Activated T-helper 2 cell treated with anti-CD3 and anti-CD28 coated beads, Interferon-gamma antibody, Interleukin-2, Interleukin-4, amounts not matched to agents 10 μg/mL and 5 μg/mL and 100 μg/mL, durations not matched to agents 14 hours and 24 hours and 36 hours (primary cell): ENCODE results near the gene FAM131B. TPM values are rescaled to one million over a fixed set of nuclear protein-coding genes. Genes with fewer than 3 reads are reported as not detected.

Experiments used
- DNase-seq: peaks from one replicate; pipeline ENCODE4 v3.0.0; 2021; ENCODE audit warnings: low spot score
- H3K27ac Mint-ChIP-seq: one replicate; pipeline ENCODE4 v1.8.0; 2021; ENCODE audit warnings: mixed read lengths
- H3K27me3 Mint-ChIP-seq: one replicate; pipeline ENCODE4 v1.8.0; 2021; ENCODE audit warnings: low read depth, mixed read lengths
- H3K36me3 Mint-ChIP-seq: one replicate; pipeline ENCODE4 v1.8.0; 2021; ENCODE audit warnings: low read depth, mixed read lengths
- H3K4me1 Mint-ChIP-seq: one replicate; pipeline ENCODE4 v1.8.0; 2021; ENCODE audit warnings: low read depth, mixed read lengths
- H3K4me3 Mint-ChIP-seq: one replicate; pipeline ENCODE4 v1.8.0; 2021; ENCODE audit warnings: low read depth, mild to moderate bottlenecking, moderate library complexity, mixed read lengths
- H3K9me3 Mint-ChIP-seq: one replicate; pipeline ENCODE4 v1.8.0; 2021; ENCODE audit warnings: mixed read lengths
- intact Hi-C: fragments of 100-400 bp; cut with micrococcal nuclease; formaldehyde crosslinking; loops from one replicate; pipeline ENCODE4 v1.15.1; 2023
- total RNA-seq: library from RNA; stranded (reverse); gene quantifications from 2 replicates; pipeline ENCODE4 v1.2.3, GENCODE V29; 2022

FAM131B gene
- total RNA-seq, 1 donor from 2014 or later, result 1.3 TPM

GRCh38 chr7:143372070-143372469 is 9.6 kb upstream of the FAM131B start:
- no peak for DNase-seq
- H3K9me3 Mint-ChIP-seq, result no peaks in the 10 kb centered on the region
- intact Hi-C loops, result loop anchor here (1.0 kb wide), 1 partner anchor 9 kb away; no protein-coding TSS in a partner anchor
- peaks cover 7% of the 10 kb centered on the region for H3K27me3 Mint-ChIP-seq
- H3K4me1 Mint-ChIP-seq, result peaks cover 46% of the 10 kb centered on the region
- peak overlapping the region; percentile 59 for H3K27ac Mint-ChIP-seq
- H3K4me3 Mint-ChIP-seq, result peak overlapping the region; percentile 3
- no peaks in the 10 kb centered on the region for H3K36me3 Mint-ChIP-seq

- no peaks in the 10 kb centered on the region for H3K9me3 Mint-ChIP-seq
- H3K4me1 Mint-ChIP-seq, result peaks cover 27% of the 10 kb centered on the region
- H3K36me3 Mint-ChIP-seq, result no peaks in the 10 kb centered on the region
- intact Hi-C loops, result no loop called here
- peaks cover 24% of the 10 kb centered on the region for H3K27me3 Mint-ChIP-seq
- no peak for DNase-seq
- H3K27ac Mint-ChIP-seq, result no peak overlapping the region
- H3K4me3 Mint-ChIP-seq, result no peak overlapping the region
These were observed 7.5 kb upstream of the FAM131B start for GRCh38 chr7:143369678-143370651.

DNA sequence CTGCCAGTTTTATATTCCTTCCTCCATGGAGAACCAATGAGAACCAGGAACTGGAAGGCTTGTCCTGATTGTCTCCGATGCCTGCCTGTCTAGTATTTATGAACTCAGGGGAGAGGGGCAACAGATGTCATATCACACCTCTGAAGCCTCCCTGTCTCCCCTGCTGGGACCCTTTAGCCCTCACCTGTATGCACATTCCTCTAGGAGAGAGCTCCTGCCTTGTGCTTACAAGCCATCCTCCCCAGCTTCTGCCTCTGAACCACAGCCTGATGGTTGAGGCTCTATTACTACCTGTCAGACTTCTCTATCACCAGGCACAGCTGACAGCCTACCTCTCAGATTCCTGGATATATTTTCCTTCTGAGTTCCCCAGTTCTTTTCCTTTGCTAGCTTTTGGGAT is 5.9 kb upstream of the FAM131B start:
- H3K27me3 Mint-ChIP-seq, result peaks cover 40% of the 10 kb centered on the region
- H3K27ac Mint-ChIP-seq, result no peak overlapping the region
- no peak for DNase-seq
- intact Hi-C loops, result no loop called here
- no peaks in the 10 kb centered on the region for H3K36me3 Mint-ChIP-seq
- peaks cover 21% of the 10 kb centered on the region for H3K4me1 Mint-ChIP-seq
- H3K4me3 Mint-ChIP-seq, result no peak overlapping the region
- no peaks in the 10 kb centered on the region for H3K9me3 Mint-ChIP-seq

GRCh38 chr7:143367972-143368371 is 5.5 kb upstream of the FAM131B start:
- no peaks in the 10 kb centered on the region for H3K9me3 Mint-ChIP-seq
- peaks cover 44% of the 10 kb centered on the region for H3K27me3 Mint-ChIP-seq
- DNase-seq, result no peak
- H3K4me3 Mint-ChIP-seq, result no peak overlapping the region
- peaks cover 21% of the 10 kb centered on the region for H3K4me1 Mint-ChIP-seq
- H3K36me3 Mint-ChIP-seq, result no peaks in the 10 kb centered on the region
- H3K27ac Mint-ChIP-seq, result no peak overlapping the region
- intact Hi-C loops, result no loop called here

DNA sequence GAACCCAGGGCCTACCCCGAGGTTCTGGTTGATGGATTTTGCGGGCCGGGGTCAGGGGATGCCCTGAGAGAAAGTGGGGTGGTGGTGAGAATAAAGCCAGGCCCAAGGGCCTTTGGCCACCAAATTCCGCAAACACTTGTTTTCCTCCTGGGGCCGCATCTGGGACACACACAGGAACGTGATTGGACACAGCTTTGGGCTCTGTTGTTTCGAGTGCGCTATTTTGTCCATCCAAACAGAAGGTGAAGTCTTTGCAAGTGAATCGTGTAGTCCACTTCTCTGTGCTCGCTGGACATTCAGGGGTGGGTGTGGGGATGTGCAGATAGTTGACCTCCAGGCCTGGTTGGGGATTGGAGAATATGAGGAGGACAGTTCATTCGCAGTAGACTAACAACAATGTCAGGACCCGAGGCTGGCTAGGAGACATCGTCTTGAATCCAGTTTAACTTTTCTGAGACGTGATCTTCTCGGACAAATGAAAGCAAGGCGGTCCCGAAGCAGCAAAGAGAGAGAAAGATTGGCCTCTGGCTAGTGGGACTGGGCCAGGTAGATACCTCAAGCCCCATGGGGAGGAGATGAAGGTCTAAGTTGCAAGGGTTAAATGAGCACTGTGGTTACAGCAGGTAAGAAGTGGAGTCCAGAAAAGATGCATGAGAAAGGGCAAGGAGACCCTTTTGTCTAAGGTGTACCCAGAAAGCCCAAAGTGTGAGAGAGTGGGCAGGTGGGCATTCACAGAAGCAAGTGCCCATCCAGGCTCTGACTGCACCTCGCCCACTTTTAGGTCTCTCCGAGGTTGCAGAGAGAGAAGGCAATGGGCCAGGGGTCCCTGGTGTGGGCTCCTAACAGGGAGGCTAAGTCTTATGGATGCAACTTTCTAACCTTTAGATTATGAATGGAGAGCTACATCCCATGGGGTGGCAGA is 764 bp upstream of the FAM131B start:
- Mint-ChIP-seq H3K36me3 (no peaks in the 10 kb centered on the region), H3K4me3 (peak overlapping the region; percentile 48), H3K27ac (no peak overlapping the region), H3K27me3 (peaks cover 70% of the 10 kb centered on the region), H3K9me3 (no peaks in the 10 kb centered on the region), H3K4me1 (peaks cover 9% of the 10 kb centered on the region)
- no peak for DNase-seq
- intact Hi-C loops, result loop anchor here (1.0 to 5.0 kb wide), 3 partner anchors 9 to 76 kb away; partner anchors contain the start of genes CASP2 and ZYX

GRCh38 chr7:143361552-143362130 is 872 bp downstream of the FAM131B start:
- DNase-seq, result no peak
- no peaks in the 10 kb centered on the region for H3K36me3 Mint-ChIP-seq
- no peak overlapping the region for H3K27ac Mint-ChIP-seq
- intact Hi-C loops, result loop anchor here (2.0 to 5.0 kb wide), 2 partner anchors 19 to 74 kb away; partner anchors contain the start of genes CASP2 and ZYX
- H3K4me1 Mint-ChIP-seq, result peaks cover 9% of the 10 kb centered on the region
- no peaks in the 10 kb centered on the region for H3K9me3 Mint-ChIP-seq
- H3K27me3 Mint-ChIP-seq, result peaks cover 68% of the 10 kb centered on the region
- peak overlapping the region; percentile 81 for H3K4me3 Mint-ChIP-seq

DNA sequence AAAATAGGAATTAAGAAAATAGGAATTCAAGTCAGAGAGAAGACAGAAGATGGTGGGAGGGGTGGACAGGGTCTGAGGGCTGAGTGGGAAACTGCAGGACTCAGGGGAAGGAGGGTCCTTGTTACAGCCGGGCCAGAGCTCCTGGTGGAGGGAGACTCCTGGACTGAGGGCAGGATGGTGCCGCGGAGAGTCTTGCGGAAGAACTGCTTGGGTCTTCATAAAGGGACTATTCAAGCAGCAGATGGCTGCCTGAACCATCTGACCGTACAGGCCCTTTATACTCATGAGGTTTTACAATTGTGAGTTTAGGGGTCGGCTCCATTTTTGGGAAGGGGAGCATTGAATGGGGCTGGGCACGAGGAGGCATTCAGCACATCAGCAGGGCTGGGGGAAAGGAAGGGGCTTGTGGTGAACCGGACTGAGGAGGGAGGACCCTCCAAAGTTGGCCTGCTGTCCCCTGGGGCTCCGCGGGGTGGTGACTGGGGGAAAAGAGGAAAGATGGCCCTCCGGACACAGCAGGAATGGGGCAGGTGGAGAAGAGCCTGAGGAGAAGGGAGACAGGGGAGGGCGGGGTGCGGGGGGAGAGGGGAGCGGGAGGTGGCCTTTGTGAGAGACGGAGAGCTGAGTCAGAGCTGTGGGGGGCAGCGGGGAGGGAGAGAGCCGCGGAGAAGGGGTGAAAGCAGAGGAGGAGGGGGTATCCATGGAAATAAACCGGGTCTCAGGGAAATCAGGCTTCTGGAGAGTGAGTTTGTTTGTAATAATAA is 1.5 kb downstream of the FAM131B start:
- peaks cover 9% of the 10 kb centered on the region for H3K4me1 Mint-ChIP-seq
- no peaks in the 10 kb centered on the region for H3K9me3 Mint-ChIP-seq
- H3K36me3 Mint-ChIP-seq, result no peaks in the 10 kb centered on the region
- no peak overlapping the region for H3K27ac Mint-ChIP-seq
- intact Hi-C loops, result loop anchor here (5.0 kb wide), 1 partner anchor 74 kb away; the partner anchor contains the start of gene CASP2
- peaks cover 63% of the 10 kb centered on the region for H3K27me3 Mint-ChIP-seq
- H3K4me3 Mint-ChIP-seq, result peak overlapping the region; percentile 69
- DNase-seq, result no peak

- DNase-seq, result no peak
- no peaks in the 10 kb centered on the region for H3K9me3 Mint-ChIP-seq
- intact Hi-C loops, result loop anchor here (5.0 kb wide), 1 partner anchor 73 kb away; the partner anchor contains the start of gene CASP2
- H3K27me3 Mint-ChIP-seq, result peaks cover 55% of the 10 kb centered on the region
- peaks cover 9% of the 10 kb centered on the region for H3K4me1 Mint-ChIP-seq
- H3K27ac Mint-ChIP-seq, result no peak overlapping the region
- no peak overlapping the region for H3K4me3 Mint-ChIP-seq
- no peaks in the 10 kb centered on the region for H3K36me3 Mint-ChIP-seq
These were observed 2.7 kb downstream of the FAM131B start for GRCh38 chr7:143359771-143360353.

DNA sequence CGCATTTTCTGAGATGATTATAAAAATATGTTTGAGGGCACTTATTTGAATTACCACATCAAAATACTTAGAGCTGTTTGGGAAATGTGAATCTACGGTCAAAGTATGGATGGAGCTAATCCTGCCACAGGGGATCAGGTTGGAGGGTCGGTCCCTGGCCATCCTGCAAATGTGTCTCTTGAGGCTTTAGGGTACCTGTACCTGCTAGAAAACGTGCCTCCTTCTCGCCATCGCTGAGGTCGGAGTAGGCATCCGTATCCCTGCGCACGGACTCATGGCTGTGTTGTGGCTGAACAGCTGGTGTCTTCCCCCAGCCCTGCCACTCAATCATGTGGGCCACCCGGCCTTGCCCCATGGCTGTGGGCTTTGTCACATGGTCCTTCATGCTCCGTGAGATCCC is 3.9 kb downstream of the FAM131B start:
- no peaks in the 10 kb centered on the region for H3K36me3 Mint-ChIP-seq
- H3K9me3 Mint-ChIP-seq, result no peaks in the 10 kb centered on the region
- peaks cover 6% of the 10 kb centered on the region for H3K4me1 Mint-ChIP-seq
- peaks cover 42% of the 10 kb centered on the region for H3K27me3 Mint-ChIP-seq
- DNase-seq, result no peak
- no peak overlapping the region for H3K4me3 Mint-ChIP-seq
- H3K27ac Mint-ChIP-seq, result no peak overlapping the region
- intact Hi-C loops, result no loop called here

DNA sequence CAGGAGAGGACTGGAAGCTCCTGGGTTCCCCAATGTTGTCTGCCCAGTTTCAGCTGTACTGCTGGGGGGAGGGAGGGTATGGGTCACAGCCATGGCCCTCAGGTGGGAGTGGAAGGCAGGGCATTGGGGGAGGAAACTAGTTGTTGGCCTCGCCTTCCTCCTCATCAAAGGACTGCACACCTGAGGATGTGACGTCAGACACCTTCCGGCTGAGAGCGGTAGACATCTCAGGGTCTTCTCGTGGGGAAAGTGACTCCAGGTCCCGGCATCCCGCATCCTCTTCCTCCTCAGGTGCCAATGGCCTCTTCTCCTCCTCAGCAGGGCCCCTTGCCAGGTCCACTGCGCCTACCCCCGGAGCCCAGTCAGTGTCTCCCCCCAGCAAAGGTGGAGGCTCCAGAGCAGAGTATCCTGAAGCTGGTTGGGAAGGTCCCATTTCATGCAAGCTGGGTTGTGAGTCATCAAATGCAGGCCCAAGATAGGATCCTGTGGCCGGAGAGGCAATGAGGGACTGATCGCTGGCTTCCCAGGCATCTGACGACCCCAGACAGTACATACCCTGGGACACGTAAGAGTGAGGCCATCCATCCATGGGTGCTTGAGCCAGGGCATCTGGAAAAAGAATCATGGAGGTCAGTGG is 6.0 kb downstream of the FAM131B start:
- DNase-seq, result no peak
- peaks cover 3% of the 10 kb centered on the region for H3K4me1 Mint-ChIP-seq
- H3K27ac Mint-ChIP-seq, result no peak overlapping the region
- no peak overlapping the region for H3K4me3 Mint-ChIP-seq
- no peaks in the 10 kb centered on the region for H3K36me3 Mint-ChIP-seq
- no peaks in the 10 kb centered on the region for H3K9me3 Mint-ChIP-seq
- intact Hi-C loops, result no loop called here
- peaks cover 36% of the 10 kb centered on the region for H3K27me3 Mint-ChIP-seq
